ENCODE data around the gene GPC1.

The GPC1 gene

GRCh38 chr2:240455647-240456446, 20.4 kb downstream of the GPC1 start:
- no peak for DNase-seq (ENCODE audit: low read depth in 2 of 2)

- DNase-seq (ENCODE audit: low read depth in 2 of 2): no peak
Measured at GRCh38 chr2:240456447-240457222, 21.2 kb downstream of the GPC1 start.

- no peak for DNase-seq (ENCODE audit: low read depth in 2 of 2)
Measured at GRCh38 chr2:240457223-240458043, 22.0 kb downstream of the GPC1 start.

GRCh38 chr2:240458044-240458899, 22.8 kb downstream of the GPC1 start:
- DNase-seq (ENCODE audit: low read depth in 2 of 2): no peak

- DNase-seq (ENCODE audit: low read depth in 2 of 2): no peak
Measured at GRCh38 chr2:240458900-240459391, 23.5 kb downstream of the GPC1 start.

- DNase-seq (ENCODE audit: low read depth in 2 of 2): no peak
Measured at GRCh38 chr2:240459401-240460252, 24.2 kb downstream of the GPC1 start.

GRCh38 chr2:240460253-240460711, 24.8 kb downstream of the GPC1 start:
- DNase-seq (ENCODE audit: low read depth in 2 of 2): no peak

GRCh38 chr2:240460781-240461431, 25.4 kb downstream of the GPC1 start:
- DNase-seq (ENCODE audit: low read depth in 2 of 2): no peak

- no peak for DNase-seq (ENCODE audit: low read depth in 2 of 2)
Measured at GRCh38 chr2:240461471-240462072, 26.1 kb downstream of the GPC1 start.

GRCh38 chr2:240462073-240462706, 26.7 kb downstream of the GPC1 start:
- no peak for DNase-seq (ENCODE audit: low read depth in 2 of 2)

- no peak for DNase-seq (ENCODE audit: low read depth in 2 of 2)
Measured at GRCh38 chr2:240462707-240463273, 27.3 kb downstream of the GPC1 start.

- no peak for DNase-seq (ENCODE audit: low read depth in 2 of 2)
Measured at GRCh38 chr2:240463274-240463865, 27.9 kb downstream of the GPC1 start.

GRCh38 chr2:240463866-240464481, 28.5 kb downstream of the GPC1 start:
- DNase-seq (ENCODE audit: low read depth in 2 of 2): no peak

GRCh38 chr2:240464514-240465241, 29.2 kb downstream of the GPC1 start:
- no peak for DNase-seq (ENCODE audit: low read depth in 2 of 2)

- no peak for DNase-seq (ENCODE audit: low read depth in 2 of 2)
Measured at GRCh38 chr2:240465268-240465764, 29.9 kb downstream of the GPC1 start.

GRCh38 chr2:240465765-240466578, 30.5 kb downstream of the GPC1 start:
- no peak for DNase-seq (ENCODE audit: low read depth in 2 of 2)
